Activated effector memory CD4-positive, alpha-beta T cell treated with Interleukin-2 at 50 U/mL for 16 hours (primary cell): Measurements from ENCODE around the gene TLCD5.
A peak's percentile ranks its signal among the peaks of the same experiment; 100 is the strongest.

Experiments
- DNase-seq: peaks from one replicate; pipeline ENCODE4 v3.0.0-alpha.2; 2020

The TLCD5 gene

GRCh38 chr11:120308081-120308480, 17.0 kb upstream of the TLCD5 start:
- no peak for DNase-seq

GRCh38 chr11:120310870-120311269, 14.2 kb upstream of the TLCD5 start:
- DNase-seq = no peak

DNA sequence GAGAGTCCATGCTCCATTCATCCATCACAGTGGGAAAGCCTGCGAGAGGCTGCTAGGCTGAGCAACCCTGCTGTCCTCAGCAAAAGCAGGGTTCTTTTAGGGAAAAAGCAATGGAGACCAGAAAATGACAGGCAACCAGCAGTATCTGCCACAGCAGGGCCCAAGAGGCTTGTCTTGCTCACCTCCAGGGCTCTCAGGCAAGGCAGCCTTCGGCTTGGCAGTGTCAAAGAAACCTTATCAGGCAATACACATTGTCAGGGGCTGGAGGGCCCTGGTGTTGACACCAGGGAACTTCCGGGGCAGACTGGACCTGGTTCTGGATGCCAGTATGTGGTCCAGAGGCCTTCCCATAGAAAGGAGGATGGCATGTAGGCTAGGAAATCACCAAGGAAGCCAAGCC, 10.2 kb upstream of the TLCD5 start:
- no peak for DNase-seq

GRCh38 chr11:120316880-120317688, 8.0 kb upstream of the TLCD5 start:
- no peak for DNase-seq

DNA sequence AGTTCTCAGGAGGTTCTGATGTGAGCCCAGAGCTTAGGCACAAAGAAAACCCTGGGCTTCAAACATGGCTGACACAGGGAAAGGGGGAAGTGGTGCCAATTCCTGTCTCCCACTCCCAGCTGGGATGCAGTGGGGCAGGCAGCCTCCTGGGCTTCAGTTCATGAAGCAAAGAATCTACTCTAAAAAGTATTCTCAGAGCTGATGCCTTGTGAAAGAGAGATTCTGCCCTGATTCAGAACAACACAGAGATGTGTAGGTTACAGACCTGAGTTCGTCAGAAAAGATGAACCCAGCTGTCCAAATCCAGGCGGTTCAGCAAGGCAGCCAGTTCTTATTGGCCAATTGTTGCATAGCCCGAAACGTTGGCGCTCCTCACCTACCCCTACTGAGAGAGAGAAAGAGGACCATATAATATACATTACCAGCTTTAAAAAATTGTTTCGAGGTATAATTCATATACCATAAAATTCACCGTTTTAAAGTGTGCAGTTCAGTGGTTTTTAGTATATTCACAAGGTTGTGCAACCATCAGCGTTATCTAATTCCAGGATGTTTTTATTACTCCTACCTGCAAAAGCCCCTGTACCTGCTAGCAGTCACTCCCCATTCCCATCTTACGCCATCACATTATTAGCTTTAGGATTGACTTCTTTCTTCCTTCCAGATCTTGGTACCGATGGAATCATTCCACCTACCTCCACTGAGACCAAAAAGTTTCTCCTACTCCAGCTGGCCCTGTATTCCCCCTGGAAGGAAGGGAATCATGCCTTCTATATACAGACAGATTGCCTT, 7.2 kb upstream of the TLCD5 start:
- DNase-seq = no peak

DNA sequence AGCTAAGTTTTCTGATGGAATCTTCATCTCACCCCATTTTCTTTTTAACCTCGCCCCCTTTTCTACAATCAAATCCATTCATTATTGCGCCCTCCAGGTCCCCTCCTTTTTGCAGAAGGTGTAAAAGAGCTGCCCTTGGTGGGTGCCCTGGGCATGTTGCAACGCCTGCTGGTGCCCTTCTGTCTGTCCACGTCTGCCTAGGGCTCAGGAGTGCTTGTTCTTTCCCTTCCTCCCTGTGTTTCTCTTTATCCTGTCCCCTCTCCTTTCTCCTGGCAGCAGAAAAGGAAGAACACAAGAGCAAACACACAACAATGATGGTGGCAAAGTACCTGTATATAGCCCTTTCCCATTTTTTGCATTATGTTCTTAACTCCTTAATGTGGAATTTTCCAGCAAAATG, 6.2 kb upstream of the TLCD5 start:
- DNase-seq = no peak

DNA sequence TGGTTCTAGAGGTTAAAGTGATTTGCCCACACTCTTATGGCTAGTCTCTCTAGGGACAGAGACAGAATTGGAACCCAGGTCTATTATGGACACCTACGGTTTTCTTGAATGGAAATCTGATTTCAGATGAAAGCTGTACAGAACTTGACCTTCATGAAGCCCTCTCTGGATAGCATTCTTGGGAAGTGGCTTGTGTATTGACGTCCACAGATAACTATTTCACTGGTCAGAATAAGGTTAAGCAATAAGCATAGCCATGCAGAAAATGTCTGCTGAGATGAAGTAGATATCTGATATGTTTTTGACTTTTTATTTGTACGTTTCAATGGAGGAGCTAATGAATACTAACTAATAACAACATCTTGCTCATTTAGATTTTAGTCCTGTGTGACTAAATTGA, 1.1 kb downstream of the TLCD5 start:
- DNase-seq = no peak

- no peak for DNase-seq
Observed at GRCh38 chr11:120326845-120327281, 1.8 kb downstream of the TLCD5 start.

GRCh38 chr11:120327311-120327710, 2.2 kb downstream of the TLCD5 start:
- DNase-seq = no peak

DNA sequence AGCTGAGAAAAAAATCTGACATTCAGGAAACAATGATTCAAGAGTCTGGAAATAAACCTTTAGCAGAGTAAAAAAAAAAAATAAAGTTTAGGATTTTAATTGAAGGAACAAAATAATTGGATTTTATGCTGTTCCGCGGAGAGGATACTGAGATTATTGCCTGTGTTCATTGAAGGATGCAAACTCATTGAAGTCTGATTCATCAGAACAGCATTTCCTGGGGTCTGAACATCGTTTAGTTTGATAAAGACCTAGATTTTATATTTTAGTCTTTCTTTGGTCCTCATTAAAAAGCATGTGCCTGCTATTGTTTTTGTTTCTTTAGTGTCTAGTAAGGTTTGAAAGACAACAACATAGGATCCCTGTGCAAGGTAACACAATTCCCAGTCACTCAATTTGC, 4.5 kb downstream of the TLCD5 start:
- DNase-seq = no peak

- no peak for DNase-seq
Observed at GRCh38 chr11:120330045-120330444, 4.9 kb downstream of the TLCD5 start.

DNA sequence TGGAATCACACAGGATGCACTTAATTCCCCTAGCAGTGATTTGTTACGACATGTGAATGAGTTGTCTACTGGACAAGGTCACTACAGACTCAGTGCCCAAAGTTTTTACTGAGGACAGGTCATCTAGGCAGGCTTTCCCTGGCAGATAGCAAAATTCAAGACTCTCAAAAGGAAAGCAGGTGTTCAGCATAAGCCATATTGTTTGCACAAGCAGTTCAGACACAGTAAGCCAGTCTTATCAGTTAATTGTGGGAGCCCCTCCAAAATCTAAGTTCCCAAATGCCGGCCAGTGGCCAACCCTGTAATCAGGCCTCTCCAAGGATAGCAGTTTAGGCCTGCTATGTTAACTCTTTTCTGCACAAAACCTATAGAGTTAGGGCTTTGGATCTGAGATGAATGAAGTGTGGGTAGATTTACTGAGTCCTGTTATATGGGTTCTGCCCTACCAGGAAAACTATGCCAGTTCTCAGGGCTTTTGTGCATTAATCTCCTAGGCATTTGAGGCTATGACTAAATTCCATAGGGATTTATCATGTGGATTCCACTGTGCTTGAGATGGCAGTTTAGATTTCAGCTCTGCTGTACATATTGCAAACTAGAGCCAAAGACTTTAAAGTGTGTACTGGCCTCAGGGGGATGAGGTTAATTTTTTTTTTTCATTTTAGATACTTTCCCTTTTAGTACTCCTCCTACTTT, 6.3 kb downstream of the TLCD5 start:
- DNase-seq = no peak

GRCh38 chr11:120332822-120333716, 8.0 kb downstream of the TLCD5 start:
- DNase-seq = no peak

- DNase-seq = no peak
Observed at GRCh38 chr11:120333801-120334200, 8.7 kb downstream of the TLCD5 start.

DNA sequence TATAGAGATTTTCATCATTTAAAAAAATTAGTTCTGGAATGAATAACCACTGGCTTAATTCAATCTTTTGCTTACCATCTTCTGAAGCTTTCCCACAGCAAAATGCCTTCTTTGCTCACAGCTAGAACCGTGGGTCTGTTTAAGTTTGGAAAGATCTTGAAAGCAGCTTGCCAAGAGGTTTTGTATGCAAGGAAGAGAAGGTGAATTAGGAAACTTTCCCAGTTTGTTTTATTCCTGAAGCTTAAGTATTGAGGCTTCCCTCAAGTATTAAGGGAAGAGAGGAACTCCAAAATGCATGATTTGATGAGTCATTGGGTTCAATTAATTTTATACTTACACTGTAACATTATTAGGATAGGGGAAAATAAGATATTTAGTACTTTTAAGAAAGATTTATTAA, 9.2 kb downstream of the TLCD5 start:
- DNase-seq = no peak

- no peak for DNase-seq
Observed at GRCh38 chr11:120334894-120335462, 9.9 kb downstream of the TLCD5 start.

- no peak for DNase-seq
Observed at GRCh38 chr11:120335556-120335907, 10.4 kb downstream of the TLCD5 start.

GRCh38 chr11:120335908-120336640, 11.0 kb downstream of the TLCD5 start, which contains the start of gene ARHGEF12:
ARHGEF12 (plus strand) TSS chr11:120336413; CDS start chr11:120337244, 831 bp downstream.
- DNase-seq = peak; percentile 57

DNA sequence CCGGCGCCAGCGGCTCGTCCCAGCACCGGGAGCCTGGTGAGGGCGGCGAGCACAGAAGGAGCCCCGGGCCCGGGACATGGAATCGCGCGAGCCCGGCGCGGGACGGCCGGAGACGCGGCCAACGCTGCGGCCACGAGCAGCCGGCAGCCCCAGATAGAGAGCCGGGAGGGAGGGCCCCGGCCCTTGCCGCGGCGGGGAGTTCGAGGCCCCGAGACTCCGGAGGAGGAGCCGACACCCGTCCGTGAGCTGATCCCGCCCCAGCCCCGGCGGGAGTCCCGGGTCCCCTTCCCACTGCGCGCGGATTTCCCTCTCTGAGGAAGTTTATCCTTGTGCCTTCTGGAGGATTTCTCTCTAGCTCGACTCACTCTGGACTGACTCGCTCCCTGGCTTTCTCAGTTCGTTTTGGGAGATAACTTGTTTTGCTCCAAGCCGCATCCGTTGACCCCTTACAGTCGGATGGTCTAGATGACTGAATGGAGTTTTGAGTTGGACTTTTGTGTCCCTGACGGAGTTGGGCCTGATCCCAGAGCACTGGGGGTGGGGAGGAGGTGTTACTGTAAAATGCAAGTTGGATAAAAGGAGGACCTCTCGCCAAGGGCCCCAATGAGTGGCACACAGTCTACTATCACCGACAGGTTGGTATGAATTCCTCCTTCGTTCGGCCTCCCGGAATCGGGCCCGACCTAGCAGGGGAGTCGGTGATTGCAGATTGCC, 11.7 kb downstream of the TLCD5 start:
- DNase-seq = no peak

GRCh38 chr11:120337355-120338106, 12.4 kb downstream of the TLCD5 start:
- no peak for DNase-seq
